Mammary epithelial cell (primary cell): Measurements from ENCODE around the gene RPS6KA2.

Experiments used
- EZH2 ChIP-seq: IDR thresholded peaks from 2 replicates; pipeline ENCODE4 v1.6.1; 2012; ENCODE audit warnings: low read length, inconsistent platforms, borderline replicate concordance
- TF ChIP-seq, protein P1 (sequence below), 2 donors: IDR thresholded peaks in 1 of 2; conservative IDR thresholded peaks in 1 of 2; 2 replicates each; pipeline ENCODE4 v1.5.1; 2011 to 2012; ENCODE audit warnings: inconsistent platforms in 2 of 2, low read length in 2 of 2, mild to moderate bottlenecking in 2 of 2, control low read depth in 1 of 2, low read depth in 1 of 2; ENCODE audit not compliant: insufficient read depth in 1 of 2; ENCODE audit errors: extremely low read depth in 1 of 2

DNA sequence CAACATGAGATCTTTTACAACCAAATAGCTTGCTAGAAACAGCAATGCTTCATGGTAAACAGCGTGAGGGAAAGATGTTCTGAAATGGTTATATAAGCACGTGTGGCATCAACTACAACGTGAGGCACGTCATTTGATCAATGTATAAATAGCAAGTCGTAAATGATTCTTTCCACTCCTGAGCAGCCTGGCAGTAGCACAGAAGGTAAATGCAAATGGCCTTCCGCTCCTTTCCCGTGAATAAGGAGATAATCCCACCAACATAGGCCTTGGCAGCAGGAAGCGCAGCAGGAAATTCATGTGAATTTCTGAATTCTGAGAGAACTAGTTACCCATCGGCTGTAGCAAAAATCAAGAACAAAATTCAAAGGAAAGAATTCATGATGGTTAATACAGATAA is 17.0 kb downstream of the RPS6KA2 start:
- no peak for TF ChIP-seq EZH2
- TF ChIP-seq, protein P1, sequence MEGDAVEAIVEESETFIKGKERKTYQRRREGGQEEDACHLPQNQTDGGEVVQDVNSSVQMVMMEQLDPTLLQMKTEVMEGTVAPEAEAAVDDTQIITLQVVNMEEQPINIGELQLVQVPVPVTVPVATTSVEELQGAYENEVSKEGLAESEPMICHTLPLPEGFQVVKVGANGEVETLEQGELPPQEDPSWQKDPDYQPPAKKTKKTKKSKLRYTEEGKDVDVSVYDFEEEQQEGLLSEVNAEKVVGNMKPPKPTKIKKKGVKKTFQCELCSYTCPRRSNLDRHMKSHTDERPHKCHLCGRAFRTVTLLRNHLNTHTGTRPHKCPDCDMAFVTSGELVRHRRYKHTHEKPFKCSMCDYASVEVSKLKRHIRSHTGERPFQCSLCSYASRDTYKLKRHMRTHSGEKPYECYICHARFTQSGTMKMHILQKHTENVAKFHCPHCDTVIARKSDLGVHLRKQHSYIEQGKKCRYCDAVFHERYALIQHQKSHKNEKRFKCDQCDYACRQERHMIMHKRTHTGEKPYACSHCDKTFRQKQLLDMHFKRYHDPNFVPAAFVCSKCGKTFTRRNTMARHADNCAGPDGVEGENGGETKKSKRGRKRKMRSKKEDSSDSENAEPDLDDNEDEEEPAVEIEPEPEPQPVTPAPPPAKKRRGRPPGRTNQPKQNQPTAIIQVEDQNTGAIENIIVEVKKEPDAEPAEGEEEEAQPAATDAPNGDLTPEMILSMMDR (conservative IDR thresholded peaks at IDR 0.05 in 1 of 2, IDR thresholded peaks at IDR 0.05 in 1 of 2; ENCODE audit: extremely low read depth in 1 of 2, insufficient read depth in 1 of 2, low read depth in 1 of 2, low read length in 2 of 2): no peak
